SH-SY5Y (cell line): ENCODE results near the gene LRMDA.
A peak's percentile ranks its signal among the peaks of the same experiment; 100 is the strongest.

ENCODE experiments used
- GATA2 ChIP-seq: IDR thresholded peaks from 2 replicates; pipeline ENCODE4 v1.6.1; 2011; ENCODE audit warnings: mild to moderate bottlenecking, low read depth, low read length
- GATA3 ChIP-seq: IDR thresholded peaks from 2 replicates; pipeline ENCODE4 v1.6.1; 2011; ENCODE audit warnings: low read depth, mild to moderate bottlenecking, low read length, moderate library complexity

LRMDA gene

DNA sequence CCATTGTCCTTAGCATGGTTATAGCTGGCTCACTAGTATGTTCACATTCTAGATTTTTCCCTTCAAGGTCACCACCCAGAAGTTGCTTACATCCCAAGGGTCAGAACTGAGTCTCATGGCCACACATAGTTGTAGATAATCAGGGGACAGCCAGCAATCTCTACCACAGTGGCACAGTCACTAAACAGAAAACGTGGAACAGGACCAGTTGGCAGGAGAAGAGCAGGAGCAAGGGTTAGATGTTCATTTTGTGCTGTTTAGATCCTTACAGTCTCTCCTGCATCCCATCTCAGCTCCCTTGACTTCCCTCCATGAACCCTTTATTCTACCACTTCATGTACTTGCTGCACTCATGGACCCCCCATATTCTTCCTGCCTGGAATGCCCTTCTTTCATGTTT is 73.9 kb downstream of the LRMDA start:
- TF ChIP-seq GATA2 (no peak), GATA3 (no peak)

DNA sequence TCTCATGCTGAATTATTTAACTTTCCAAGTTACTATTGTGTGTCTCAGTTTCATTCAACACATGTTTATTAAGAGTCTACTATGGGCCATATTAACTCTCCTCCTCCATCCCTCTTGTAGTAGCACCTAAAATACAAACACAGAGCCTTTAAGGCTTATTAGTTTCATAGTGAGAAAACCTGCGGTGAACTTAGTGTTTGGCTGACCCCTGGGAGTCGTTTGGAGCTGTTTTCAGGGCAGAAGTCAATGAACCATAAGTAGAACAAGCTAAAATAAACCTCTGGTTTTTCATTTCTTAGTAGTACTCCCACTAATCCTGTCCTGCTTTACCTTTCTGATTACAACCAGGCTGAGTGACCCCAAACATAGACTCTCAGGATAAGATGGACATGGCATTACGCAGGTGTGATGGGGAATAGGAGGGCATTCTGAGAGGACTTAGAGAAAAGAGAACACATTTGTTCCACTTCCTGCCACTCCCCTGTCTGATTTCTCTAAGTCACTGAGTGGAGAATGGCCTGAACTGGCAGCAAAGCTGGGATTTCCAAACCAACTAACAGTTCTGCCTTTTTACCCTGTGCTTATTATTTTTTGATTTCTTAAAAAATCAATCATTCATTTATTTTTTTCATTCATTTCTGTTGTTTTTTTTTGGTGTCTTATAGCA is 74.5 kb downstream of the LRMDA start:
- TF ChIP-seq GATA2, result no peak
- no peak for TF ChIP-seq GATA3

DNA sequence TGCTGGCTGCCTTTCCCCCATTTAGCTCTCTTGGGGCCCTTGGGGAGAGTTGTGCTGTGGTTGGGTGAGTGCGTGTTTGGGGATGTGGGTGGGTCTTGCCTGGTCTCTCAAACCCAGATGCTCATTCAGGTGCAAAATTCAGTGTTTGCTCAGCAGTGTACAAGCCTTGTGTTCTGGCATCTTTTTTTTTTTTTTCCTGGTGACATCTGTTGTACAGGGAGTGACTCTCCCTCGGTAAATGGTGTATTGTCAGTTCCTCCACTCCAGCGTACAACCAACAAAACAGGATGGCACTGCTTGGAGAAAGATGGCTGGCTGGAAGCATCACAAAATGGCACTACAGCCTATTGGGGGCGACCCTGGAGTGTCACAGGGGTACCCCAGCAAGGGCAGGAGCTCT is 75.5 kb downstream of the LRMDA start:
- no peak for TF ChIP-seq GATA3
- no peak for TF ChIP-seq GATA2

DNA sequence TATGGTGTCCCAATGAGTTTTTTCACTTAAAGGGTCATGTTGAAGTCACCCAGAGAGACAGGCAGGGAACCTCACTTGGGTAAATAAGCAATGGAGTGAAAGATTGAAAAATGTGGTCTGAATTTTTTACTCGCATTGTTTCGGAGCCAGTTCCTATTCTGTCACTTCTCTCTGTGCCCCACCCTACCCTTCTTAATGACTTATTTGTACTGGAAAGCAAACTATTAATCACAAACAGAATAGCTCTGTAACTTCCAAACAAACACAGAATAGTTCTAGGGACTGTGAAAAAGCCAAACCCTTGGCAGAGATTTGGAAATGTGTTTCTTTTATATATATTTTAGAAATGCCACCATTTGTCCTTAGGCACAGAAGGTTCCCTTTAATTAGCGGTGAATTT is 76.0 kb downstream of the LRMDA start:
- TF ChIP-seq GATA2 (no peak), GATA3 (no peak)

DNA sequence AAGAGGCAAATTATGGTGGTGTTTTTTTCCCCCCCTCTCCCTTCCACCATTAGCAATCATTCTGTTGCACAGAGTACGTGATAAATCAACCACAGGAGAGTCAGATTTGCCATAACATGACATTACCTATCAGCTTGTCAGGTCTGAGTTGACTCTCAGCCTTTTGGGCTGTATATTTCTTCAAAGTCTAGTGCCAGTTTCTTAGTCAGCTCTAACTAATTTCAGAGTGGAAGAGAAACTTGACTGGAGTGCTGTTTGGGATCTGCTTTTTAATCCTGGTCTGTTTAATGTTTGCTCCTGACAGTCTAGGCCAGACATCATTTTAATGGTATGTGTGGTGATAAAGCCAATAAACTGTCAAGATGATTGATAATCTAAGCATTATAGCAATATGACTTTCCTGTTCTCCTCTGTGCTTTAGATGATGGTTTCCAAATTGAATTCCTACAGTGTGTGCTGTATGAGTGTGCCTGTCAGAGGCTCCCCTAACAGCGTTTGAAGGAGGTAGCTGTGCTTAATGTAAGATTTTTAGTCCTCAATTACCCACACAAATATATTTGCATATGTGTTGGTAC is 76.9 kb downstream of the LRMDA start:
- TF ChIP-seq GATA2 (no peak), GATA3 (no peak; the same call in 1 of the 2 replicates)

DNA sequence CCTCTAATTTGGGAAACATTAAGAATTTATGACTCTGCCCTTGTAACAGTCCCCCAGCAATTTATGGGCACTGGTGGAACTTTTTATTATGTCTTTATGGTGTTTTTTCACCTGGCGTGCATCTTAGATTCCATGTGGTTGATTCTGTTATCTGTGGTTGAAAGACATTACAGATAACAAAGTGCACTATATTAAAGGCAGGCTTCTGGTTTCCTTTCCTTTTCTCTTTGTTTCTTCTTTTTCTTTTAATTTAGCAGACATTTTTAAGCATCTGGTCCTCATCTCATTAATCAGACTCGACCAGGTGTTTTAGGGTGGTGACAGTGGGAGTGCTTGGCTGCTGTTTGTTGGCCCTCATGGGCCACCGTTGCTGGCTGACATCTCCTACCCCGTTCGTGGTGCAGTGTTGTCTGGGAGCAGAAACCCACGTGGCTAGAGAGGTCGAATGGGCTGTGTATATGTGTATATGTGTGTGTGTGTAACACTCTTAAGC is 77.4 kb downstream of the LRMDA start:
- TF ChIP-seq GATA3 (peak; percentile 81), GATA2 (peak; percentile 77)

DNA sequence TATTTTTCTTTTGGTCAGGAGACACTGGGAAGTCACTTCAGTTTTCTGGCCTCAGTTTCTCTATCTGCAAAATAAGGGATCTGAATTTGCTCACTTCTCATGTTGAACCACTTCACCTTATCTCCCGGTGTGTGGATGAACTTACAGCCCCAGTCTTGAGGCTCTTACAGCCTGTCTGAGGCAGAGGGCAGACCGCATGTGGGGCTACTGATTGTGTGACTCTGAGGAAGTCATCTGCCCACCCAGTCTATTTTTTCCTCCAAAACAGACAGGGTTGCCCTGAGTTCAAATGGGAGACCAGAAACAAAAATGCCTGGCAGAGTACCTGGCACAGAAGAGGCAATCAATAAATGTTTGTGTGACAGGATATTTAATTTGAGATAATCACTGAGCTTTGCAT is 78.3 kb downstream of the LRMDA start:
- no peak for TF ChIP-seq GATA2
- no peak for TF ChIP-seq GATA3

DNA sequence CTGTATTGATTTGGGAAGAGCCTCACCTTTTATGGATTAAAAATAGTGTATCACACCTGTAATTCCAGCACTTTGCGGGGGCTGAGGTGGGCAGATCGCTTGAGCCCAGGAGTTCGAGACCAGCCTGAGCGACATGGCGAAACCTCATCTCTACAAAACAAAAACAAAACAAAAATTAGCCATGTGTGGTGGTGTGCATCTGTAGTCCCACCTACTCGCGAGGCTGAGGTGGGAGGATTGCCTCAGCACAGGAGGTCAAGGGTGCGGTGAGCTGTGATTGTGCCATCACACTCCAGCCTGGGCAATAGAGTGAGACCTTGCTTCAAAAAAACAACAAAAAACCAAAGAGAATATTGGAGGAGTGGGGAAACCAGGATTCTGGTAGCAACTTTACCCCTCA is 79.6 kb downstream of the LRMDA start:
- TF ChIP-seq GATA2, result no peak
- no peak for TF ChIP-seq GATA3

DNA sequence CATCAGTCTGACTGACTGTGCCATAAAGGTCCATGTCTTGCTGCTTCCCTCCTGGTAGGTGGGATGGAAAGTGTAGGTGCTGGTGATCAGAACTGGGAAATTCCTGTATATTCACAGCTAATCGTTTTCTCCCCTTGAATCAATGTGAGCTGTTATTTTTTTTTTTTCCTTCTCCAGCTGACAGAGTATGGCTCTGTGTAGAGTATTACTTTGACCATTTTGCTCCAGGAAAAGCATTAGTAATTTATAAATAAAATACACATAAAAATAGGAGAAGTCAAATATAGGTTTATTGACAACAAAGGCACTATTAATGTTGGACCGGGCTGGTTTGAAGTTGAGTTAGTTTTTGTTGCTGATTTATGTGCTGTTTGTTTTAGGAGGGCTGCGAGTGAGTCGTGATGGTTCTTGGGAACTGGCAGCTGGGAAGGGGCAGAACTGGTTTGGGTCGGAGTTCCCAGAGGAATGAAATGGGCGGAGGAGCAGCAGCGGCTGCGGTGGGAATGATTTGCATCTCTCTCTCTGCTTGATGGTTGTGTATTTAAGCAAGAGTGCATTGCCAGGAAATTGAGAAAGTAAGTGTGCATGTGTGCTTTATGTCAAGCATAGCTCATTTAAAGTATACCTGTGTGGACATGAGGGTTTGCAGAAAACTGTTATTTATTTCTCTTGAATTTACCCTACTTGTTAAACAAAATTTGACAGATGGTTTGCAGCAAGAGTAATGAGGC is 80.9 kb downstream of the LRMDA start:
- TF ChIP-seq GATA3 (no peak), GATA2 (no peak)

DNA sequence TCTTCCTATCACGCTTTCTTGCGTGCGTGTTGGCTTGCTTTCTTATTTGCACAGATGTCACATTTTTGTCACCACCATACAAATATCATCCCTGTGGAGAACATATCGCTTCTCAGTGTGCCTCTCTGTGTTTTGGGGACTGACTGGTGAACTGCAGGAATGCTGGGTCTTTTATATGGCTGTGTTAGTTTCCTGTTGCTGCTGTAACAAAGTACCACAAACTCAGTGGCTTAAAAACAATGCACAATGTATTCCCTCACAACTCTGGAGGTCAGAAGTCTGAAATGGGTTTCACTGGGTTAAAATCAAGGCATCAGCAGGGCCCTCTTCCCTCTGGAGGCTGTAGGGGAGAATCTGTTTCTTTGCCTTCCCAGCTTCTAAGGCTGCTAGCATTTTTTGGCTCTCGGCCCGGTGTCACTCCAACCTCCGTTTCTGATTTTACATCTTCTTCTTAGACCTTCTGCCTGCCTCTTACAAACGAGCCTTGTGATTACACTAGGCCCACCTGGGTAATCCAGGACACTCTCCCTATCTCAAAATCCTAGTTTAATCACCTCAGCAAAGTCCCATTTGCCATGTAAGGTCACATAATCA is 82.0 kb downstream of the LRMDA start:
- TF ChIP-seq GATA2 (no peak), GATA3 (no peak)

DNA sequence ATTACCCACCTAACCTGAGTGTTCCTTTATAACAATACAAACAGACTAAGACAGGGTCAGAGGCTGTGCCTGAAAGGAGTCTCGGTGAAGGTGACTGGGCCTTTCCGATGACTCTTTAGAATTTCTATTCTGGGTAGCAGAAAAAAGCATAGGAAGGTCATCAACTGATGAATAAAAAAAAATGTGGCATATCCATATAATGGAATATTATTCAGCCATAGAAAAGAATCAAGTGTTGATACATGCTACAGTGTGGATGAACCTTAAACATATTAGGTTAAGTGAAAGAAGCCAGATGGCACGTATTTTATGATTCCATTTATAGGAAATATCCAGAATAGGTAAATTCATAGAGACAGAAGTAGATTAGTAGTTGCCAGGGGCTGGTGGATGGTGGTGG is 83.4 kb downstream of the LRMDA start:
- TF ChIP-seq GATA2, result no peak
- TF ChIP-seq GATA3, result no peak

DNA sequence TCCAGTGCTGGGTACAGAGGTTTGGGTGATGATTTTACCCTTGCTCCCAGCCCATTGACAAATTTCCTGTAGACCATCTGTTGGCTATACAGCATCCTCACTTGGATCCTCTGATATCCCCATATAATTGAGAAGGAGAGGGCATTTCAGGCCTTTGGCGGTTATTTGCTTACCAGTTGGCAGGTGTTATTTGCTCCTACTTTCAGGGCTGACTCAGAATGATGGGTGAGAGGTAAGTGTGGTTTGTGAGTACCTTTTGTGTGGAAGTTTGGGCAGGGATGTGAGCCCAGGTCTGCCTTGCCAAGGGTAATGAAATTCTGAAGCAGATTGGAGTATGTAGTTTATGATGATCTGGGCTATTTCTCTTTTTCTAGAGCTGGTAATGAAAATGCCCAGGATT is 93.6 kb downstream of the LRMDA start:
- TF ChIP-seq GATA3 (no peak), GATA2 (no peak)

DNA sequence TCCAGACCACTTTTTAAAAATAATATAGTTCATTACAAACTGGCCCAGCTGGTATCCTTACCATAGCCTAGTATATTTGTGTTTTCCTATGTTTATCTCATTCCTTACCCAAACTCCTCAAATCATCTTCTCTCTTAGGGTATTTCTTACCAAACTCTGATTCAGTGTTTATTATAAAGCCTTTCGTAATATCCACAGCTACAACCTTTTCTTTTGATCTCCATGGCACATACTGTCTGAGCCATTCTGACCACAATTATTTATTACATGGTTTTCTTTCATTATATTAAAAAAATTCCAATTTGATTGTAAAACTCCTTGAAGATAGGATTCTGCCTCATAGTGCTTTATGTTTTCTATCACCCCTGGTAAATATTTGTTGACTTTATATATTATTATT is 94.2 kb downstream of the LRMDA start:
- TF ChIP-seq GATA3, result no peak
- TF ChIP-seq GATA2, result no peak

DNA sequence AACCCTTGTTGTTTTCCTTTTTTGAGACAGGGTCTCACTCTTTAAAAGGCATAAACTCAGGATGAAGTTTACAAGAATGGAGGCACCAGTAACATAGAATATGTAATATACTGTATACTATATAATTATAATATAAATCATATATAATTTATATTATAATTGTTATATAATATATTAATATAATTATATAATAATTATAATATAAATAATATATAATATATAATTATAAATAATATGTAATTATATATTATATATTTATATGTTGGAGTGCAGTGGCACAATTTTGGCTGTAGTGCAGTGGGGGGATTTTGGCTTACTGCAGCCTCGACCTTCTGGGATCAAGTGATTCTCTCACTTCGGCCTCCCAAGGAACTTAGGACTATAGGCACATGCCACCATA is 96.1 kb downstream of the LRMDA start:
- TF ChIP-seq GATA2 (no peak), GATA3 (no peak)
